Fibroblast of skin of right biceps (primary cell): ENCODE measurements around the gene CCL21.

Experiments
- DNase-seq: peaks from one replicate; pipeline ENCODE4 v3.0.0-alpha.2; 2013

The CCL21 gene

DNA sequence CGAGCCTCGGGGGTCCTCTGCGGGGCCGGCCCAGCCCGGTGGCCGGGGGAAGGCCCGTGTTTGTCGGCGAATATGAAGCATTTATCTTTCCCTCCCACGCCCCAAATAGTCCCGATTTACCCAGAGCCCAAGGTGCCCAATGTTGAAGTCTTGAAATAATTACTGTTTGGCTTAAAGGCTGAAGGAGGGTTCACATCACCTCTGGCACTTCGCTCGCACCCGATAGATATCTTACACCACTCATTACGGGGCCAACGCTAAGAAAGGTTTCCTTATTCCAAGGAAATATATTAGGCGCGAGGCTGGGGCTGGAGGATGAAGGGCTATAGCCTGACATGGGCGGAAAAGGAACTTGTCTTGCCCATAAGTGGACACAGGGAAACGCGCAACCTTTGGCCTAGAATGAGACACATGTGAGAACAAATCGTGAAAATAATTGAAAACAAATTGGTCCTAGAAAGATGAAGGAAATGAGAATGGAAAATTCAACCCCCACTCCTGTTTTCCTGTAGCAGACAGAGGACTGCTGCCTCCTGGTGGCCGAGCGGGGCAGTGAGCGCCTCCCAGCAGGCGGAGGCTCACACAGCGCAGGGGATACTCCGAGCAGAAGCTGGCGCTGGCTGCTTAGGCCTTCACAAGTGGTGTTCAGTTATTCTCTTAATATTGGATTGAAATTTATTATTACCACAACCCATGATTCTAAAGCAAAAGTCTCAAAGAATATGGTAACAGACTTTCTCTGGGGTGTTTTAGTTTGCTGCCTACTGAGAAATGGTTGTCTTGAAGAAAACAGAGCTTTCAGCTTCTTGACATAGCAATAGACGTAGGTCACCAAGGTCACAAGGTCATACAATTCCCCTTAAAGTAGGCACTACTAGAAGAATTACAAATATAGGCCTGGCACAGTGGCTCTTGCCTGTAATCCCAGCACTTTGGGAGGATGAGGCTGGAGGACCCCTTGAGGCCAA, 7.9 kb downstream of the CCL21 start:
- DNase-seq, result peak; percentile 70

- peak; percentile 60 for DNase-seq
These were observed 8.7 kb downstream of the CCL21 start for GRCh38 chr9:34701023-34701768.

GRCh38 chr9:34694811-34695210, 15.1 kb downstream of the CCL21 start:
- no peak for DNase-seq

DNA sequence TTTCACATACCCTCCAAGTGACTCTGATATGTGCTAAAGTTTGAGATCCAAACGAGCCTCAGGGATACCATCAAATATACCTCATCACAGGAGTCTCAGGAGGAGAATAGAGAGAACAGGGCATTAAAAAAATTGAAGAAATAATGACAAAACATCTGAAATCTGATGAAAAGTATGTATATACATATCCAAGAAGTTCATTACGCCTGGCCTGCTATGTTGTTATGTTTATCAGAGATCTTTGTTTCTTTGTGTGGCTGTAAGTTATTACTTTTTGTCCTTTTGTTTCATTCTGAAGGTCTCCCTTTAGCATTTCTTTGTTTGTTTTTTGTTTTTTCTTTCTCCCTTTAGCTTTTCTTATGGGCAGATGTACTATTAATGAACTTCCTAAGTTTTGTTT, 16.4 kb downstream of the CCL21 start:
- no peak for DNase-seq

GRCh38 chr9:34691936-34692315, 18.0 kb downstream of the CCL21 start:
- DNase-seq, result no peak

GRCh38 chr9:34690983-34691935, 18.7 kb downstream of the CCL21 start, which contains the start of gene CCL19:
TSS of gene CCL19 (minus strand) at chr9:34691276. CDS start at chr9:34691139, 137 bp downstream.
- DNase-seq, result no peak

GRCh38 chr9:34689512-34689911, 20.4 kb downstream of the CCL21 start:
- no peak for DNase-seq

DNA sequence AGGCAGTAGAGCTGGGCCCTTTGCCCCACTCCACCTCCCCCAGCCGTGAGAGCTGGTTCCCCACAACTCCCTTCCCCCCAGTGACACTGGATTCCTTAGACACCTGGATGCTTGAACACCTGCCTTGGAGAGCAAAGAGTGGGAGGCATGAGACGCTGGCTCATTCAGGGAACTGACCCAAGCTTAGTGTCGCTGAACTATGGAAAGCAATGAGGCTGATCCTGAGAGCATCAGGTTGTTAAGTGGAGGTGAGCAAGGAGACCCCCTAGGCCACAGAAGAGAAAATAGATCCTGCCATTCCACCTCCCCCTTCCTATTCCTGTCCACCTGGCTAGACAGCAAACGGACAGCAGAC, 20.8 kb downstream of the CCL21 start:
- no peak for DNase-seq

- no peak for DNase-seq
These were observed 21.4 kb downstream of the CCL21 start for GRCh38 chr9:34688329-34689115.

DNA sequence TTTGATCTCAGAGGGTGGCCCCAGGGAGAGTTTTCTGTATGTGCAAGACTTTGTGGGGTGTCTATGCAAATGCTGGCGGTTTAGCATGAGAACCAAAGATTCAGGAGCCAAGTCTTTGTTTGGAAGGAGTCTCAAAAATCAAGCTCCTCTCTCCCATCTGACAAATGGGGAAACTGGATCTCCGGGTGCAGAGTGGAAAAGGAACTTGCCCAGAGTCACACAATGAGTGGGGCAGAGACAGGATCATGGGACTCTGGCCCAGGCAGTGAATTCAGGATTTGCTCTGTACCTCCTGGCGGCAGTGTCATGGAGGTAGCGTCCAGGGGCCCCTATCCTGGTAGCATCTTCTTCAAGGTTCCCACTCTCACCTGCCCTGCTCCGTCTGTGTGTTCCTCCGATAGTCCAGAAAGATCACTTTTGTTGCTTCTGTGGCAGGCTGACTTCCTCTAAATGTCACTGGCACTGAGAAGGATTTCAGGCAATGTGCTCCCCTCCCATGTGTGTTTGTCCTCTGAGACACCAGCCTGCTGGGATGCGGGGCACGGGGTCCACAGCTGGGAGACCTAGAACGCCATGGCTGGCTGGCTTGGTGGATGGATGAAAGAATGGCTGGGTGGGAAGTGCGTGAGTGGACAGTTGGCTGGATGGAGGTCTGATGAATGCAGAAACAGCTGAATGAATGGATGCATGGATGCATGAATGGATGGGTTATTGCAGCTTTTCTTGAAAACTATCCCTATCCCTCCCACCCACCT, 22.5 kb downstream of the CCL21 start:
- DNase-seq, result no peak

DNA sequence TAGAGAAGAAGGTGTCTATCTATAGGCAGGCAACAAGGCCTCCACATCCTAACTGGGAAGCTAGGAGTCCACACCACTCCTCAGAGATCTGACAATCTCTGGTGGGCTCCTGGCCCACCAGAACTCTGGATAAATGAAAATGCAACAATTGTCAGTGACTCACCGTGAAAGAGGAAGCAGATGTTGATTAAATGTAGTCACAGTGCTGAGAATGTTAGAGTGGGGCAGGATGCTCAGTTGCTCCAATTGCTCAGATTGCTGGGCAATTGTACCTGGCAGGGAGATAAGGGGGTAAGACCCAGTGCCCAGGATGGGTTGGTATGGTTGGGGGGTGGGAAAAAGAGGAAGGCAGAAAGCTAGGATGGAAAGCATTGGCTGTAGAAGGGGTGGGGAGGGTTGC, 23.2 kb downstream of the CCL21 start:
- peak; percentile 14 for DNase-seq

GRCh38 chr9:34686231-34686630, 23.7 kb downstream of the CCL21 start:
- peak; percentile 38 for DNase-seq

DNA sequence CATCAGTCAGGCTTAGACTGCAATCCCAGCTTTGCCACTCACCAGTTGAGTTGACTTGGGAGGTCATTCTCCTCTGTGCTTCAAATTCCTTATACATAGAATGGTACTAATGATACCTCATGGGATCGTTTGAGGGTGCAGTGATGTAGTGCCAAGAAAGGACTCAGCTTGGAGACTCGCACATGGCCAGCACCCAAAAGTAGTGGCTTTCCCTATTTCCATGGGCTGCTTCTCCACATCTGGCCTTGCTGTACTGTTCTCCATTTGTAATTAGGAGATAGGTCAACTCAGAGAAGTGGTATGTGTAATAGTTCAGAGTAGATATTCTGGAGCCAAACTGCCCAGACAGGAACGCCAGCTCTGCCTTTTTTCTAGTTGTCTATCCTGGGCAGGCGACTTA, 24.3 kb downstream of the CCL21 start:
- DNase-seq, result no peak

DNA sequence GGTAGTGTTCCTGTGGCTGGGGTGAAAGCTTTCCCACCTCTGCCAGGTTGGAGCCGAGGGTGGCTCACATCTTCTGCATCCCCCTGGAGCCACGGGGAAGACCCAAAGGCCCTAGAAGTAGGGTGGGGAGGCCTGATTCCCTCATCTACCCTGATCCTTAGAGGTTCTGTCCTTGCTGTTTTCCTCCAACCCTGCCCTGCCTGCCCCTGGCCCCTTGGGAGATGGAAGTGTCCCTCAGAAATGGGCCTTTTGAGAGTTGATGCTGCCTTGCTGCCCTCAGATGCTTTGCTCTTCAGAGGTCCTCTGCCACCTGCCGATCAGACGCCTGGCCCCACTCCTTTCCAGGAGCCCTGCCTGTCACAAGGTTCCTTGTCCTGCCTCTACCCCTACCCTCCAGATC, 25.1 kb downstream of the CCL21 start:
- DNase-seq, result no peak

GRCh38 chr9:34684145-34684544, 25.8 kb downstream of the CCL21 start:
- no peak for DNase-seq

DNA sequence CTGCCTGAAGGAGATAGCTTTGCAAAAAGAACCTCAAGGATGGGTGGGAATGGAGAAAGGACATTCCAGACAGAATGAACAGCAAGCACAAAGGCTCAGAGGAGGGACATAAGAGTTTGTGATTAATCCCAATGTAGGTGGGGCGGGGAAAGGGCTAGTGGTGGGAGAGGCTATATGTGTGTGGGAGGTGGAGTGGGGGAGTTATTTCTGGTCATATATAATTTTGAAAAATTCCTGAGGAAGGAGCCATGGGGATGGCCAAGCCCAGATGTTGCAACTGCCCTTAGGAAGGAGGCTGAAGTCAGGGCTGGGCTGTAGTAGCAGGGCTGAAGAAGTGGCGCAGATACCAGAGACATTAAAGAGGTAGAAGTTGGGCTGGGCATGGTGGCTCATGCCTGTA, 34.1 kb downstream of the CCL21 start:
- DNase-seq, result peak; percentile 10

GRCh38 chr9:34675048-34675714, 34.8 kb downstream of the CCL21 start:
- DNase-seq, result peak; percentile 73

DNA sequence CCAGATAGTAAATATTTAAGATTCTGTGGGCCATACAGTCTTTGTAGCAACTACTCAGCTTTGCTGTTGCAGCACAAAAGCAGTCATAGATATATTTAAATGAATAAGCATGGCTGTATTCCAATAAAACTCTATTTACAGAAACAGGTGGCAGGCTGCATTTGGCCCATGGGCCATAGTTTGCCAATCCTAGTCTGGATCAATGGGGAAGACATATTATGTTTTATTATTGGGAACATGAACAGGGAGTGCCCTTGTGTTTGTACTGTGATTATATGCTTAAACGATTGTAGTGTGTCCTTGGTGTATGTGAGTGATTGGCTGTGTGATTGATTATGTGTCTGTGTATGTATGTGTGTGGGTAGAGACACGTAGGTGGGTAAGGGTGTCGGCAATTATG, 35.5 kb downstream of the CCL21 start:
- DNase-seq, result no peak

DNA sequence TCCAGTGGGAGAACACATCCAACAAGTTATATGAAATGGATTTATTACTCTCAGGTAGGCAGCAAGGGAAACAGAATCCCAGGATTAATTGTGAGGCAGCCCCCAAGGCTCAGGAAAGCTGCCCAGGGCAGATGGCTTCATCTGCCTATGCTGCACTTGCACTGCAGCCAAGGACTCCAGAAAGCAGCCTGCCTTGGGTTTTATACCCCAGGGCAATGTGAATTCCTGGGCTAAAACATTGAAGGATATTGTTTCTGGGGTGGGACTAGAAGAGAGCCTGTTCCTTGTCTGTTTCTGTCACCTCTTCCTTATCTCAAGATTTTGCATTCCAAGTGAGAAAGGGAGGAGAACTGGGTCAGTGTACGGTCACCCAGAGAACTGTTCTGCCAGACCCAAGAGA, 38.6 kb downstream of the CCL21 start:
- DNase-seq, result no peak

DNA sequence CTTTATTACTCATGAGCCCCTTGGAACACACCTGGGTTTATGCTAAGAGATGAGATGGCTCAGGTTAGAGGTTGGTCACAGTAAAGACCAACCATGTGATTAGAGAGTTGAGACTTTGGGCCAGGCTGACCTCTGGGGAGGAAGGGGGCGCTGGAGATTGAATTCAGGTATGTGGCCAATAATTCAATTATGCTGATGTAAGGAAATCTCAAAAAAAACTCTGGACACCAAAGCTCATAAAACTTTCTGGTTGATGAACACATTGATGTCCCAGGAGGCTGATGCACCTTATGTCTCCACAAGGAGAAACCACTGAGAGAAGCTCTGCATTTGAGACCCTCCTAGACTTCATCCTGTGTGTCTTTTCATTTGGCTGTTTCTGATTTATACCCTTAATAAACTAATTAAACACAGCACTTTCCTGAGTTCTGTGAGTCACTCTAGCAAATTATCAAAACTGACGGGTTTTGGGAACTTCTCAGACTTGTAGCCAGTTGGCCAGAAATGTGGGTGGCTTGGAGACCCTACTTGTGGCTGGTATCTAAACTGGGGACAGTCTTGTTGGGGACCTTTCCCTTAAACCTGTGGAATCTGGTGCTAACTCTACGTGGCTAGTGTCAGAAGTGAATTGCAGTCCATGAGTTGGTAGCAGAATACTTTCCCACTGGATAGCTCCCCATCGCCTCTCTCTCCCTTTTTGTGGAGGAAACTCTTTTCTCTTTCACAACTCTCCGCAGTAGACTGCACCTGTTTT, 40.0 kb downstream of the CCL21 start:
- no peak for DNase-seq
